H9 (cell line): ENCODE data around the gene ZNF606. TPM values are rescaled to one million over a fixed set of nuclear protein-coding genes. Genes with fewer than 3 reads are reported as not detected.

ENCODE experiments used
- DNase-seq: peaks from one replicate; pipeline ENCODE4 v3.0.0-alpha.2; 2017
- H2AFZ ChIP-seq: one replicate; pipeline ENCODE4 v1.6.1; 2013; ENCODE audit warnings: mild to moderate bottlenecking, low read length, control low read depth, moderate library complexity
- H2AK5ac ChIP-seq: 2 replicates; pipeline ENCODE4 v1.6.1; 2013; ENCODE audit warnings: low read length, control low read depth, mixed read lengths; ENCODE audit not compliant: insufficient read length
- H2BK120ac ChIP-seq: one replicate; pipeline ENCODE4 v1.6.1; 2013; ENCODE audit warnings: low read depth, mild to moderate bottlenecking, low read length, control low read depth, inconsistent platforms; ENCODE audit not compliant: poor library complexity, severe bottlenecking
- H2BK12ac ChIP-seq: 2 replicates; pipeline ENCODE4 v1.6.1; 2013; ENCODE audit warnings: low read length, control low read depth, mixed read lengths, low read depth; ENCODE audit not compliant: insufficient read length
- H2BK15ac ChIP-seq: 2 replicates; pipeline ENCODE4 v1.6.1; 2013; ENCODE audit warnings: low read depth, low read length, control low read depth
- H2BK20ac ChIP-seq: one replicate; pipeline ENCODE4 v1.6.1; 2013; ENCODE audit warnings: low read depth, mild to moderate bottlenecking, low read length, control low read depth, inconsistent platforms; ENCODE audit not compliant: poor library complexity, severe bottlenecking
- H2BK5ac ChIP-seq: 2 replicates; pipeline ENCODE4 v1.6.1; 2013; ENCODE audit warnings: low read length, control low read depth, mixed read lengths; ENCODE audit not compliant: insufficient read length
- H3K14ac ChIP-seq: 2 replicates; pipeline ENCODE4 v1.6.1; 2013; ENCODE audit warnings: low read length, control low read depth; ENCODE audit not compliant: insufficient read depth
- H3K18ac ChIP-seq: 2 replicates; pipeline ENCODE4 v1.6.1; 2013; ENCODE audit warnings: low read depth, mild to moderate bottlenecking, mixed read lengths, low read length, control low read depth; ENCODE audit not compliant: insufficient read length
- H3K23ac ChIP-seq: 2 replicates; pipeline ENCODE4 v1.6.1; 2013; ENCODE audit warnings: low read length, control low read depth, mixed read lengths, low read depth; ENCODE audit not compliant: insufficient read length
- H3K23me2 ChIP-seq: 2 replicates; pipeline ENCODE4 v1.6.1; 2013; ENCODE audit warnings: low read depth, mild to moderate bottlenecking, mixed read lengths, low read length, control low read depth; ENCODE audit not compliant: insufficient read length, poor library complexity, severe bottlenecking
- H3K27ac ChIP-seq: 2 replicates; pipeline ENCODE4 v1.5.1; 2013; ENCODE audit warnings: low read length, control low read depth, mixed read lengths, low read depth; ENCODE audit not compliant: insufficient read length
- H3K27me3 ChIP-seq: 2 replicates; pipeline ENCODE4 v1.6.1; 2013; ENCODE audit warnings: low read length, control low read depth, inconsistent platforms; ENCODE audit not compliant: insufficient read depth
- H3K4ac ChIP-seq: 2 replicates; pipeline ENCODE4 v1.6.1; 2013; ENCODE audit warnings: low read depth, mild to moderate bottlenecking, control low read depth, inconsistent platforms, low read length, moderate library complexity
- H3K4me1 ChIP-seq: 2 replicates; pipeline ENCODE4 v1.6.1; 2013; ENCODE audit warnings: low read length, control low read depth, inconsistent platforms; ENCODE audit not compliant: insufficient read depth
- H3K4me2 ChIP-seq: 2 replicates; pipeline ENCODE4 v1.6.1; 2013; ENCODE audit warnings: low read length, control low read depth, mixed read lengths; ENCODE audit not compliant: insufficient read length, insufficient read depth
- H3K56ac ChIP-seq: 2 replicates; pipeline ENCODE4 v1.6.1; 2013; ENCODE audit warnings: low read depth, mild to moderate bottlenecking, mixed read lengths, low read length, control low read depth; ENCODE audit not compliant: insufficient read length
- H3K79me1 ChIP-seq: 2 replicates; pipeline ENCODE4 v1.6.1; 2013; ENCODE audit warnings: low read depth, mild to moderate bottlenecking, moderate library complexity, low read length, control low read depth, inconsistent platforms; ENCODE audit not compliant: insufficient read depth, poor library complexity, severe bottlenecking
- H3K79me2 ChIP-seq: 2 replicates; pipeline ENCODE4 v1.6.1; 2013; ENCODE audit warnings: low read length, control low read depth, inconsistent platforms; ENCODE audit not compliant: insufficient read depth
- H3K9ac ChIP-seq: 2 replicates; pipeline ENCODE4 v1.6.1; 2013; ENCODE audit warnings: low read length, control low read depth, mixed read lengths; ENCODE audit not compliant: insufficient read length; ENCODE audit errors: extremely low read depth
- H3K9me3 ChIP-seq: one replicate; pipeline ENCODE4 v1.6.1; 2013; ENCODE audit warnings: low read depth, low read length, inconsistent platforms; ENCODE audit not compliant: control insufficient read depth
- H3T11ph ChIP-seq: one replicate; pipeline ENCODE4 v1.6.1; 2013; ENCODE audit warnings: mild to moderate bottlenecking, low read length, control low read depth, inconsistent platforms
- H4K20me1 ChIP-seq: one replicate; pipeline ENCODE4 v1.6.1; 2013; ENCODE audit not compliant: control insufficient read depth, insufficient read length, insufficient read depth
- H4K5ac ChIP-seq: 2 replicates; pipeline ENCODE4 v1.6.1; 2013; ENCODE audit warnings: low read depth, mild to moderate bottlenecking, mixed read lengths, low read length, control low read depth; ENCODE audit not compliant: insufficient read length
- H4K8ac ChIP-seq: replicated peaks from 2 replicates; pipeline ENCODE4 v1.6.1; 2013; ENCODE audit warnings: low read length, control low read depth, mixed read lengths, low read depth; ENCODE audit not compliant: insufficient read length
- H4K91ac ChIP-seq: 2 replicates; pipeline ENCODE4 v1.6.1; 2013; ENCODE audit warnings: low read depth, mild to moderate bottlenecking, moderate library complexity, mixed read lengths, low read length, control low read depth; ENCODE audit not compliant: insufficient read length
- H3K27ac Mint-ChIP-seq, 3 experiments: 2 replicates in 2 of 3; 3 replicates in 1 of 3; pipeline ENCODE4 v1.8.0; 2020 to 2021; ENCODE audit warnings: mixed read lengths in 3 of 3, mild to moderate bottlenecking in 1 of 3, moderate library complexity in 1 of 3
- H3K27me3 Mint-ChIP-seq: 2 replicates; pipeline ENCODE4 v1.8.0; 2021; ENCODE audit warnings: low read depth, mild to moderate bottlenecking, moderate library complexity, mixed read lengths
- H3K36me3 Mint-ChIP-seq, 3 experiments: 2 replicates in 2 of 3; 3 replicates in 1 of 3; pipeline ENCODE4 v1.8.0; 2020 to 2021; ENCODE audit warnings: low read depth in 3 of 3, mixed read lengths in 3 of 3; ENCODE audit not compliant: insufficient read depth in 1 of 3
- H3K4me1 Mint-ChIP-seq, 2 experiments: 2 replicates each; pipeline ENCODE4 v1.8.0; 2020; ENCODE audit warnings: mixed read lengths in 2 of 2
- H3K4me3 Mint-ChIP-seq, 2 experiments: 2 replicates in 1 of 2; 3 replicates in 1 of 2; pipeline ENCODE4 v1.8.0; 2020 to 2021; ENCODE audit warnings: mild to moderate bottlenecking in 2 of 2, mixed read lengths in 2 of 2, moderate library complexity in 1 of 2
- H3K9me3 Mint-ChIP-seq, 2 experiments: 2 replicates in 1 of 2; 3 replicates in 1 of 2; pipeline ENCODE4 v1.8.0; 2020; ENCODE audit warnings: mild to moderate bottlenecking in 2 of 2, mixed read lengths in 2 of 2, moderate library complexity in 1 of 2
- WGBS: extraction: QIAGEN DNeasy Blood & Tissue Kit; methylation state at CpG from one replicate; pipeline ENCODE4 v1.1.7; 2013; ENCODE audit warnings: missing lambda C conversion rate, low lambda C conversion rate, mixed read lengths; ENCODE audit not compliant: insufficient read length; ENCODE audit errors: extremely low coverage; 5-methylcytosine and 5-hydroxymethylcytosine counted together
- total RNA-seq: library from RNA; stranded (reverse); gene quantifications from 2 replicates; pipeline ENCODE4 v1.2.1, GENCODE V29; 2021
- TF ChIP-seq, protein P1 (sequence below): fragments of 200-600 bp; sonication (generic); conservative IDR thresholded peaks from 3 replicates; pipeline ENCODE4 v1.8.0; 2021; ENCODE audit warnings: antibody characterized with exemption, mild to moderate bottlenecking

ZNF606 gene
- total RNA-seq, 1 experiment from 2014 or later = 13.4 TPM

DNA sequence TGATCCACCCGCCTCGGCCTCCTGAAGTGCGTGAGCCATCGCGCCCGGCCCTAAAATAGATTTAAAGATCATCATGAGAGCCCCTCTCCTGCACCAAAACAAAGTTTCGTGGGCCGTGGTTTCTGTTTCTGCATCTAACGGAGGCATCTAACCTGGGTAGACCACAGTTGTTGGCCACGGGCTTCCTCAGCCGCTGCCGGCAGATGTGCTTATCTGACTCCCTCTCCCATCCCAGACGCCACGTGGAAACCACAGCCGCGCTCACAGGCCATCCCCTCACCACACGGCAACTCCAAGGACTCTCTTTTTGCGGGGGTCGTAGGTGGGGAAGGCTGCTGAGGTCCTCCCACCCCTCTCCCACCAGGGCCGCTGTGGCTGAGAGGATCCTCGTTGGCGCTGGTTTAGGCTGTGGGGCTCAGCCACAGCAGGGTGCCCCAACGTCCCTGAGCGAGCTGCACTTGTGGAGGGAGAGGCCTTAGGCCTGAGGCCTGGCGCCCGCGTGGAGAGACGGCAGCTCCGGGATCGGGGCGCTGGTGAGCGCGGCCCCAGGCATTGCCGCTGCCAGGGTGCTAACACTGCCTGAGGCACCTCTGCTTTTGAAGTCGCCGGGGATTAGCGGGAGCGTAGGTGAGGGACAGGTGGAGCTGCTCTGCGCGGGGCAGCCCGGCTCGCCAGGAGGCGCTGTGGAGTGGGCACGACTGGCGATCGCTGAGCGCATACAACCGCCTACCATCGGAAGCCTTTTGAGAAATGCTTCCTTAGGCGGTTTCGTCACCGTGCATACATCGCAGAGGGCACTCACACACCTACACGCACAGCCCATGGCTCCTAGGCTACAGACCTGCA, 40.1 kb upstream of the ZNF606 start:
- Histone ChIP-seq H2BK20ac (no peak overlapping the region), H3K18ac (peak overlapping the region; percentile 36), H3K4ac (no peak overlapping the region), H2BK12ac (no peak overlapping the region), H3K27me3 (no peaks in the 10 kb centered on the region; the same call in 1 of the 2 replicates), H3K23ac (no peak overlapping the region), H4K20me1 (no peaks in the 10 kb centered on the region), H3K14ac (no peak overlapping the region), H3K79me1 (no peaks in the 10 kb centered on the region), H4K91ac (no peak overlapping the region), H3K4me1 (no peaks in the 10 kb centered on the region), H3K56ac (no peak overlapping the region), H3K9me3 (peaks cover 20% of the 10 kb centered on the region), H3K79me2 (no peaks in the 10 kb centered on the region), H3K4me2 (peak overlapping the region; percentile 13), H4K5ac (no peak overlapping the region), H2BK120ac (no peak overlapping the region), H2BK15ac (no peak overlapping the region), H3K27ac (no peak overlapping the region), H3T11ph (no peak overlapping the region), H2AFZ (no peak overlapping the region), H4K8ac (no peak overlapping the region), H3K23me2 (no peaks in the 10 kb centered on the region), H2BK5ac (no peak overlapping the region), H3K9ac (no peak overlapping the region), H2AK5ac (no peak overlapping the region)
- Mint-ChIP-seq H3K4me3 (no peak overlapping the region), H3K9me3 (peaks cover 68 to 76% of the 10 kb centered on the region in 2 experiments), H3K4me1 (peaks cover 2 to 9% of the 10 kb centered on the region in 2 experiments), H3K27me3 (peaks cover 42% of the 10 kb centered on the region), H3K27ac (no peak overlapping the region), H3K36me3 (peaks cover 4 to 22% (median 5%) of the 10 kb centered on the region in 3 experiments; a peak in 5 of 7 replicates)
- TF ChIP-seq, protein P1, sequence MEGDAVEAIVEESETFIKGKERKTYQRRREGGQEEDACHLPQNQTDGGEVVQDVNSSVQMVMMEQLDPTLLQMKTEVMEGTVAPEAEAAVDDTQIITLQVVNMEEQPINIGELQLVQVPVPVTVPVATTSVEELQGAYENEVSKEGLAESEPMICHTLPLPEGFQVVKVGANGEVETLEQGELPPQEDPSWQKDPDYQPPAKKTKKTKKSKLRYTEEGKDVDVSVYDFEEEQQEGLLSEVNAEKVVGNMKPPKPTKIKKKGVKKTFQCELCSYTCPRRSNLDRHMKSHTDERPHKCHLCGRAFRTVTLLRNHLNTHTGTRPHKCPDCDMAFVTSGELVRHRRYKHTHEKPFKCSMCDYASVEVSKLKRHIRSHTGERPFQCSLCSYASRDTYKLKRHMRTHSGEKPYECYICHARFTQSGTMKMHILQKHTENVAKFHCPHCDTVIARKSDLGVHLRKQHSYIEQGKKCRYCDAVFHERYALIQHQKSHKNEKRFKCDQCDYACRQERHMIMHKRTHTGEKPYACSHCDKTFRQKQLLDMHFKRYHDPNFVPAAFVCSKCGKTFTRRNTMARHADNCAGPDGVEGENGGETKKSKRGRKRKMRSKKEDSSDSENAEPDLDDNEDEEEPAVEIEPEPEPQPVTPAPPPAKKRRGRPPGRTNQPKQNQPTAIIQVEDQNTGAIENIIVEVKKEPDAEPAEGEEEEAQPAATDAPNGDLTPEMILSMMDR = peak; percentile 60
- DNase-seq = peak; percentile 87
- no CpG with 5 or more reads among the region's 54 CpGs for WGBS
